Endothelial cell of umbilical vein (primary cell): ENCODE results near the gene HOXC9. TPM values are rescaled to one million over a fixed set of nuclear protein-coding genes. Genes with fewer than 3 reads are reported as not detected.

Experiments used
- BruUV-seq: library from RNA; stranded (reverse); fragments of 400-500 nt; replicated peaks from 2 replicates; lab custom pipeline; 2021; lab: Mats Ljungman, UMichigan
- CTCF ChIA-PET: fragments of 300-600, 350-600 bp; sonication (Branson Sonifier 250); formaldehyde crosslinking; loops from one replicate; lab custom pipeline; 2021; ENCODE audit warnings: antibody characterized with exemption, inconsistent platforms; lab: Charles Lee
- POLR2A ChIA-PET: fragments of 300-600, 350-600 bp; sonication (Branson Sonifier 250); formaldehyde crosslinking; loops from one replicate; lab custom pipeline; 2021; ENCODE audit warnings: antibody characterized with exemption, inconsistent platforms; lab: Charles Lee
- DNase-seq: peaks from one replicate; pipeline ENCODE4 v3.0.0-alpha.2; 2011; ENCODE audit warnings: low read depth, low spot score
- FAIRE-seq: peaks from 2 replicates; lab custom pipeline; 2011; peaks lifted over from hg19 to GRCh38; lab: Jason Lieb, UNC
- H2AFZ ChIP-seq: 2 replicates; pipeline ENCODE4 v1.6.0; 2012; ENCODE audit warnings: low read depth, low read length, control low read depth, inconsistent platforms
- H3K27ac ChIP-seq: 2 replicates; pipeline ENCODE4 v1.5.1; 2011; ENCODE audit warnings: low read depth, mild to moderate bottlenecking, control low read depth, low read length, moderate library complexity; ENCODE audit not compliant: insufficient read depth
- H3K27me3 ChIP-seq, 2 experiments: 2 replicates each; pipeline versions ENCODE4 v1.6.0 to v1.6.1; 2011; ENCODE audit warnings: low read length in 2 of 2, mixed read lengths in 1 of 2; ENCODE audit not compliant: control insufficient read depth in 2 of 2, insufficient read depth in 2 of 2
- H3K36me3 ChIP-seq, 2 experiments: 2 replicates in 1 of 2; 3 replicates in 1 of 2; pipeline ENCODE4 v1.5.1; 2011; ENCODE audit warnings: low read length in 2 of 2, mild to moderate bottlenecking in 1 of 2, moderate library complexity in 1 of 2; ENCODE audit not compliant: control insufficient read depth in 2 of 2, insufficient read depth in 2 of 2; ENCODE audit errors: extremely low read depth in 1 of 2
- H3K4me1 ChIP-seq: 3 replicates; pipeline ENCODE4 v1.5.1; 2011; ENCODE audit warnings: mild to moderate bottlenecking, low read length; ENCODE audit not compliant: control insufficient read depth, insufficient read depth; ENCODE audit errors: extremely low read depth
- H3K4me2 ChIP-seq: 2 replicates; pipeline ENCODE4 v1.6.1; 2011; ENCODE audit warnings: low read length, control low read depth, mixed read lengths; ENCODE audit not compliant: insufficient read depth
- H3K4me3 ChIP-seq, 3 experiments: fragments of 200-600 bp in 1 of 3; sonication (generic), shearing (Covaris generic) in 1 of 3; replicated peaks in 1 of 3; 2 replicates each; pipeline ENCODE4 v1.5.1; 2011 to 2016; ENCODE audit warnings: control low read depth in 3 of 3, low read length in 3 of 3, mild to moderate bottlenecking in 2 of 3, inconsistent platforms in 1 of 3, low read depth in 1 of 3, moderate library complexity in 1 of 3; ENCODE audit not compliant: insufficient read depth in 1 of 3
- H3K79me2 ChIP-seq: 2 replicates; pipeline ENCODE4 v1.6.0; 2012; ENCODE audit warnings: low read length, inconsistent platforms; ENCODE audit not compliant: control insufficient read depth, insufficient read depth
- H3K9ac ChIP-seq: replicated peaks from 2 replicates; pipeline ENCODE3; 2011; ENCODE audit warnings: low read length, control low read depth; ENCODE audit not compliant: insufficient read depth; ENCODE audit errors: extremely low read depth
- H3K9me1 ChIP-seq: replicated peaks from 3 replicates; pipeline ENCODE4 v1.6.0; 2011; ENCODE audit warnings: mild to moderate bottlenecking, low read length; ENCODE audit not compliant: control insufficient read depth, insufficient read depth; ENCODE audit errors: extremely low read depth
- H3K9me3 ChIP-seq: replicated peaks from 2 replicates; pipeline ENCODE4 v1.5.1; 2012; ENCODE audit warnings: low read length, inconsistent platforms; ENCODE audit not compliant: control insufficient read depth, insufficient read depth
- H4K20me1 ChIP-seq: replicated peaks from 2 replicates; pipeline ENCODE3; 2011; ENCODE audit warnings: mild to moderate bottlenecking, low read length; ENCODE audit not compliant: control insufficient read depth, insufficient read depth; ENCODE audit errors: extremely low read depth
- CTCF ChIP-seq, 2 donors: IDR thresholded peaks; 1 replicate in 1 of 2; 2 replicates in 1 of 2; pipeline ENCODE4 v1.5.1; 2011; ENCODE audit warnings: low read length in 2 of 2, mild to moderate bottlenecking in 2 of 2, moderate library complexity in 2 of 2, control low read depth in 1 of 2, inconsistent platforms in 1 of 2, low read depth in 1 of 2; ENCODE audit not compliant: insufficient read depth in 1 of 2; ENCODE audit errors: extremely low read depth in 1 of 2
- EZH2 ChIP-seq: IDR thresholded peaks from 2 replicates; pipeline ENCODE4 v1.6.1; 2012; ENCODE audit warnings: borderline replicate concordance, low read depth, mild to moderate bottlenecking, moderate library complexity, low read length, inconsistent platforms; ENCODE audit not compliant: severe bottlenecking
- FOS ChIP-seq: IDR thresholded peaks from 2 replicates; pipeline ENCODE4 v1.6.1; 2011; ENCODE audit warnings: mild to moderate bottlenecking, low read length, moderate library complexity, borderline replicate concordance; ENCODE audit not compliant: insufficient read depth
- GATA2 ChIP-seq: IDR thresholded peaks from 2 replicates; pipeline ENCODE4 v1.7.0; 2011; ENCODE audit warnings: low read depth, mild to moderate bottlenecking, moderate library complexity, mixed read lengths, low read length; ENCODE audit not compliant: insufficient read length, insufficient read depth
- JUN ChIP-seq: IDR thresholded peaks from 2 replicates; pipeline ENCODE4 v1.6.1; 2011; ENCODE audit warnings: borderline replicate concordance, low read depth; ENCODE audit not compliant: insufficient read length, insufficient read depth
- MAX ChIP-seq: IDR thresholded peaks from 2 replicates; pipeline ENCODE4 v1.6.1; 2011; ENCODE audit not compliant: insufficient read depth, insufficient read length
- MYC ChIP-seq: IDR thresholded peaks from one replicate; pipeline ENCODE4 v1.6.1; 2011; ENCODE audit warnings: mild to moderate bottlenecking, low read depth, low read length
- POLR2A ChIP-seq: IDR thresholded peaks from 2 replicates; pipeline ENCODE4 v1.6.1; 2012; ENCODE audit warnings: low read depth, mild to moderate bottlenecking, control low read depth, low read length
- POLR2AphosphoS5 ChIP-seq: IDR thresholded peaks from 2 replicates; pipeline ENCODE4 v1.6.1; 2012; ENCODE audit warnings: low read depth, mild to moderate bottlenecking, control low read depth, low read length, moderate library complexity; ENCODE audit not compliant: insufficient read depth
- dilution Hi-C: fragments of 300-500 bp; cut with MboI; formaldehyde crosslinking; loops from one replicate; pipeline ENCODE4 v1.15.0; 2019; ENCODE audit warnings: low sequenced_read_pairs; ENCODE audit not compliant: extremely low pct_ligation_motif_present
- intact Hi-C: fragments of 100-400 bp; cut with micrococcal nuclease; formaldehyde crosslinking; loops from one replicate; pipeline ENCODE4 v1.10.0; 2022
- polyA plus RNA-seq, 4 experiments: library from polyadenylated mRNA; depleted of rRNA in 3 of 4; stranded (reverse) in 3 of 4; unstranded in 1 of 4; fragments of >200 nt; gene quantifications; 2 replicates each; pipeline versions ENCODE4 v1.2.1 to v1.2.3, GENCODE V29; 2011 to 2012; ENCODE audit warnings: missing spikeins in 1 of 4
- total RNA-seq: library from RNA; stranded (reverse); gene quantifications from 2 replicates; pipeline ENCODE4 v1.2.3, GENCODE V29; 2021

HOXC9 gene
- total and polyA plus RNA-seq, 2 donors (not counting 3 experiments of a cell fraction or from before 2014, with no cell fraction given): 0.40 to 0.58 TPM

GRCh38 chr12:54024581-54025305, 24.8 kb downstream of the HOXC9 start:
- Histone ChIP-seq H3K9ac (no peak overlapping the region), H2AFZ (no peak overlapping the region), H3K27me3 (peaks cover 84 to 97% of the 10 kb centered on the region in 2 experiments), H3K79me2 (no peaks in the 10 kb centered on the region), H3K9me3 (no peaks in the 10 kb centered on the region), H3K27ac (no peak overlapping the region), H4K20me1 (no peaks in the 10 kb centered on the region), H3K4me1 (no peaks in the 10 kb centered on the region), H3K4me2 (no peak overlapping the region), H3K9me1 (no peaks in the 10 kb centered on the region), H3K36me3 (no peaks in the 10 kb centered on the region), H3K4me3 (no peak overlapping the region)
- intact Hi-C loops (no loop called here), dilution Hi-C loops (no loop called here)
- no peak for DNase-seq
- TF ChIP-seq JUN (no peak), MAX (no peak), CTCF (IDR thresholded peaks at IDR 0.05; ENCODE audit: extremely low read depth in 1 of 2, insufficient read depth in 1 of 2, low read depth in 1 of 2, low read length in 2 of 2) (no peak), FOS (no peak), POLR2A (no peak), MYC (no peak), EZH2 (no peak), POLR2AphosphoS5 (no peak), GATA2 (no peak)
- BruUV-seq: no TSS peak
- POLR2A ChIA-PET: no interaction called here
- no peak for FAIRE-seq
- CTCF ChIA-PET: interaction anchor here (0.9 to 2.1 kb wide), 3 partner anchors 8 to 177 kb away, joined by 4 to 19 read pairs (median 5); partner anchors contain the start of gene HOXC5
